CD8-positive, alpha-beta memory T cell (primary cell): ENCODE measurements around the gene AREL1. TPM values are rescaled to one million over a fixed set of nuclear protein-coding genes. Genes with fewer than 3 reads are reported as not detected.

Source experiments
- CTCF ChIA-PET: fragments of 350-600 bp; sonication (Branson Sonifier 250); formaldehyde crosslinking; loops from one replicate; lab custom pipeline; 2021; ENCODE audit warnings: antibody characterized with exemption; lab: Charles Lee
- POLR2A ChIA-PET: fragments of 350-600 bp; sonication (Branson Sonifier 250); formaldehyde crosslinking; loops from one replicate; lab custom pipeline; 2021; ENCODE audit warnings: antibody characterized with exemption; lab: Charles Lee
- DNase-seq, 5 donors: peaks; one replicate each; pipeline versions ENCODE4 v3.0.0 to v3.0.0-alpha.2; 2020 to 2022; ENCODE audit warnings: mixed read lengths in 1 of 5
- H3K27ac ChIP-seq: one replicate; pipeline ENCODE4 v1.7.0; 2013; ENCODE audit warnings: low read depth, mild to moderate bottlenecking, low read length, moderate library complexity
- H3K27me3 ChIP-seq: 2 replicates; pipeline ENCODE4 v1.7.0; 2013; ENCODE audit warnings: low read length, mild to moderate bottlenecking; ENCODE audit not compliant: insufficient read depth, poor library complexity, severe bottlenecking
- H3K36me3 ChIP-seq: 2 replicates; pipeline ENCODE4 v1.7.0; 2013; ENCODE audit warnings: mild to moderate bottlenecking, low read length, moderate library complexity; ENCODE audit not compliant: insufficient read depth
- H3K4me1 ChIP-seq: 2 replicates; pipeline ENCODE4 v1.7.0; 2013; ENCODE audit warnings: mild to moderate bottlenecking, low read length, moderate library complexity; ENCODE audit not compliant: insufficient read depth
- H3K4me3 ChIP-seq: 2 replicates; pipeline ENCODE4 v1.7.0; 2013; ENCODE audit warnings: mild to moderate bottlenecking, low read length
- H3K9me3 ChIP-seq: 2 replicates; pipeline ENCODE4 v1.7.0; 2013; ENCODE audit warnings: mild to moderate bottlenecking, low read length
- H3K27ac Mint-ChIP-seq, 8 donors: one replicate each; pipeline ENCODE4 v1.8.0; 2020 to 2021; ENCODE audit warnings: mixed read lengths in 8 of 8, mild to moderate bottlenecking in 6 of 8, inconsistent platforms in 3 of 8, moderate library complexity in 3 of 8
- H3K27me3 Mint-ChIP-seq, 2 donors: one replicate each; pipeline ENCODE4 v1.8.0; 2020 to 2021; ENCODE audit warnings: mixed read lengths in 2 of 2, mild to moderate bottlenecking in 1 of 2, moderate library complexity in 1 of 2
- H3K36me3 Mint-ChIP-seq, 3 donors: one replicate each; pipeline ENCODE4 v1.8.0; 2020 to 2021; ENCODE audit warnings: mixed read lengths in 3 of 3, inconsistent platforms in 1 of 3, mild to moderate bottlenecking in 1 of 3
- H3K4me1 Mint-ChIP-seq, 3 donors: one replicate each; pipeline ENCODE4 v1.8.0; 2020 to 2021; ENCODE audit warnings: mixed read lengths in 3 of 3, inconsistent platforms in 1 of 3, mild to moderate bottlenecking in 1 of 3
- H3K4me3 Mint-ChIP-seq, 7 donors: one replicate each; pipeline ENCODE4 v1.8.0; 2020 to 2021; ENCODE audit warnings: mixed read lengths in 7 of 7, mild to moderate bottlenecking in 6 of 7, moderate library complexity in 4 of 7, inconsistent platforms in 2 of 7
- H3K9me3 Mint-ChIP-seq, 5 donors: one replicate each; pipeline ENCODE4 v1.8.0; 2020 to 2022; ENCODE audit warnings: mixed read lengths in 5 of 5, mild to moderate bottlenecking in 3 of 5, moderate library complexity in 2 of 5, inconsistent platforms in 1 of 5
- polyA plus RNA-seq: library from polyadenylated mRNA; unstranded; fragments of 300-500 nt; fragmentation: Illumina TruSeq; gene quantifications from one replicate; pipeline ENCODE4 v1.2.3, GENCODE V29; 2021
- total RNA-seq, 2 experiments: library from RNA; stranded (reverse); gene quantifications; one replicate each; pipeline ENCODE4 v1.2.3, GENCODE V29; 2021

AREL1 gene
- total and polyA plus RNA-seq, 3 experiments from 2014 or later = 28.6 to 37.7 (median 37.0) TPM

- peaks cover 0 to 7% of the 10 kb centered on the region in 2 donors for H3K27me3 Mint-ChIP-seq
- no peaks in the 10 kb centered on the region for H3K36me3 ChIP-seq
- H3K4me1 Mint-ChIP-seq = peaks cover 0 to 7% (median 1%) of the 10 kb centered on the region in 3 donors
- no peak overlapping the region for H3K27ac ChIP-seq
- peak overlapping the region in 5 of 8 donors; percentile 17 to 90 (median 69) for H3K27ac Mint-ChIP-seq
- CTCF ChIA-PET = interaction anchor here (1.4 to 3.4 kb wide), 4 partner anchors 12 to 29 kb away, joined by 3 to 16 read pairs (median 16); partner anchors contain the start of gene LTBP2
- H3K27me3 ChIP-seq = no peaks in the 10 kb centered on the region
- H3K4me1 ChIP-seq = no peaks in the 10 kb centered on the region
- POLR2A ChIA-PET = interaction anchor here (1.1 kb wide), 1 partner anchor 29 kb away, joined by 3 read pairs; no protein-coding TSS in a partner anchor
- H3K4me3 ChIP-seq = no peak overlapping the region
- H3K9me3 ChIP-seq = no peaks in the 10 kb centered on the region
- DNase-seq = no peak
- no peak overlapping the region for H3K4me3 Mint-ChIP-seq
- H3K9me3 Mint-ChIP-seq = no peaks in the 10 kb centered on the region
- H3K36me3 Mint-ChIP-seq = no peaks in the 10 kb centered on the region
Observed at GRCh38 chr14:74638066-74638465, 74.8 kb downstream of the AREL1 start.

- H3K27me3 ChIP-seq = no peaks in the 10 kb centered on the region
- no peaks in the 10 kb centered on the region for H3K9me3 ChIP-seq
Observed at GRCh38 chr14:74637178-74637550, 75.7 kb downstream of the AREL1 start.

GRCh38 chr14:74636424-74637177, 76.3 kb downstream of the AREL1 start:
- Mint-ChIP-seq H3K4me3 (no peak overlapping the region), H3K27ac (no peak overlapping the region), H3K4me1 (peaks cover 0 to 7% (median 1%) of the 10 kb centered on the region in 3 donors), H3K36me3 (no peaks in the 10 kb centered on the region), H3K27me3 (peaks cover 0 to 7% of the 10 kb centered on the region in 2 donors), H3K9me3 (no peaks in the 10 kb centered on the region)
- ChIA-PET CTCF (interaction anchor here (2.8 to 3.4 kb wide), 3 partner anchors 19 to 27 kb away, joined by 15 to 16 read pairs (median 16); partner anchors contain the start of gene LTBP2), POLR2A (no interaction called here)
- H3K4me3 ChIP-seq = no peak overlapping the region
- no peaks in the 10 kb centered on the region for H3K4me1 ChIP-seq
- no peaks in the 10 kb centered on the region for H3K27me3 ChIP-seq
- no peak overlapping the region for H3K27ac ChIP-seq
- H3K36me3 ChIP-seq = no peaks in the 10 kb centered on the region
- no peak for DNase-seq
- H3K9me3 ChIP-seq = no peaks in the 10 kb centered on the region

More at GRCh38 chr14:74637178-74637550, 75.7 kb downstream of the AREL1 start:
- DNase-seq = no peak
- H3K27me3 Mint-ChIP-seq = peaks cover 0 to 7% of the 10 kb centered on the region in 2 donors
- H3K9me3 Mint-ChIP-seq = no peaks in the 10 kb centered on the region
- POLR2A ChIA-PET = no interaction called here
- no peak overlapping the region for H3K4me3 Mint-ChIP-seq
- Histone ChIP-seq H3K27ac (no peak overlapping the region), H3K4me1 (no peaks in the 10 kb centered on the region), H3K36me3 (no peaks in the 10 kb centered on the region), H3K4me3 (no peak overlapping the region)
- H3K36me3 Mint-ChIP-seq = no peaks in the 10 kb centered on the region
- H3K27ac Mint-ChIP-seq = no peak overlapping the region
- H3K4me1 Mint-ChIP-seq = peaks cover 0 to 7% (median 1%) of the 10 kb centered on the region in 3 donors
- CTCF ChIA-PET = interaction anchor here (2.8 to 3.4 kb wide), 3 partner anchors 19 to 28 kb away, joined by 15 to 16 read pairs (median 16); partner anchors contain the start of gene LTBP2

- Mint-ChIP-seq H3K36me3 (no peaks in the 10 kb centered on the region), H3K27me3 (peaks cover 0 to 7% of the 10 kb centered on the region in 2 donors), H3K4me1 (peaks cover 0 to 7% (median 1%) of the 10 kb centered on the region in 3 donors), H3K4me3 (no peak overlapping the region), H3K27ac (peak overlapping the region in 1 of 8 donors; percentile 34), H3K9me3 (no peaks in the 10 kb centered on the region)
- no peaks in the 10 kb centered on the region for H3K9me3 ChIP-seq
- no peaks in the 10 kb centered on the region for H3K36me3 ChIP-seq
- ChIA-PET CTCF (interaction anchor here (3.4 kb wide), 1 partner anchor 18 kb away, joined by 16 read pairs; no protein-coding TSS in a partner anchor), POLR2A (no interaction called here)
- no peaks in the 10 kb centered on the region for H3K4me1 ChIP-seq
- no peak overlapping the region for H3K27ac ChIP-seq
- no peak overlapping the region for H3K4me3 ChIP-seq
- no peak for DNase-seq
- H3K27me3 ChIP-seq = no peaks in the 10 kb centered on the region
Observed at GRCh38 chr14:74635847-74636246, 77.0 kb downstream of the AREL1 start.

GRCh38 chr14:74634964-74635363, 77.9 kb downstream of the AREL1 start:
- Histone ChIP-seq H3K4me3 (no peak overlapping the region), H3K4me1 (no peaks in the 10 kb centered on the region), H3K36me3 (no peaks in the 10 kb centered on the region), H3K27me3 (no peaks in the 10 kb centered on the region), H3K27ac (no peak overlapping the region), H3K9me3 (no peaks in the 10 kb centered on the region)
- Mint-ChIP-seq H3K36me3 (no peaks in the 10 kb centered on the region), H3K27ac (no peak overlapping the region), H3K27me3 (peaks cover 0 to 6% of the 10 kb centered on the region in 2 donors), H3K9me3 (no peaks in the 10 kb centered on the region), H3K4me1 (peaks cover 0 to 7% (median 1%) of the 10 kb centered on the region in 3 donors), H3K4me3 (no peak overlapping the region)
- CTCF ChIA-PET = interaction anchor here (1.1 to 2.6 kb wide), 3 partner anchors 14 to 23 kb away, joined by 3 to 16 read pairs (median 3); partner anchors contain the start of gene LTBP2
- POLR2A ChIA-PET = no interaction called here
- DNase-seq = no peak

- peaks cover 0 to 7% (median 4%) of the 10 kb centered on the region in 3 donors for H3K4me1 Mint-ChIP-seq
- H3K36me3 Mint-ChIP-seq = no peaks in the 10 kb centered on the region
- Histone ChIP-seq H3K36me3 (no peaks in the 10 kb centered on the region), H3K4me3 (no peak overlapping the region), H3K27ac (no peak overlapping the region), H3K27me3 (no peaks in the 10 kb centered on the region), H3K9me3 (no peaks in the 10 kb centered on the region), H3K4me1 (no peaks in the 10 kb centered on the region)
- peaks cover 0 to 6% of the 10 kb centered on the region in 2 donors for H3K27me3 Mint-ChIP-seq
- no peak overlapping the region for H3K4me3 Mint-ChIP-seq
- no peak for DNase-seq
- no peaks in the 10 kb centered on the region for H3K9me3 Mint-ChIP-seq
- ChIA-PET CTCF (interaction anchor here (0.9 to 2.6 kb wide), 4 partner anchors 11 to 23 kb away, joined by 3 to 16 read pairs (median 3); partner anchors contain the start of gene LTBP2), POLR2A (no interaction called here)
- peak overlapping the region in 1 of 8 donors; percentile 47 for H3K27ac Mint-ChIP-seq
Observed at GRCh38 chr14:74634481-74634880, 78.4 kb downstream of the AREL1 start.

- DNase-seq = no peak
- POLR2A ChIA-PET = no interaction called here
- Mint-ChIP-seq H3K9me3 (no peaks in the 10 kb centered on the region), H3K4me3 (no peak overlapping the region), H3K4me1 (peaks cover 4 to 12% (median 8%) of the 10 kb centered on the region in 3 donors), H3K27me3 (peaks cover 0 to 3% of the 10 kb centered on the region in 2 donors), H3K27ac (peak overlapping the region in 1 of 8 donors; percentile 90), H3K36me3 (no peaks in the 10 kb centered on the region)
- Histone ChIP-seq H3K36me3 (no peaks in the 10 kb centered on the region), H3K4me3 (no peak overlapping the region), H3K4me1 (no peaks in the 10 kb centered on the region), H3K9me3 (no peaks in the 10 kb centered on the region), H3K27me3 (no peaks in the 10 kb centered on the region), H3K27ac (no peak overlapping the region)
- CTCF ChIA-PET = interaction anchor here (0.7 to 5.4 kb wide), 2 partner anchors 13 to 22 kb away, joined by 3 to 20 read pairs; no protein-coding TSS in a partner anchor
Observed at GRCh38 chr14:74630881-74631690, 81.8 kb downstream of the AREL1 start.
